ENCODE results near the gene KLK4.

KLK4 gene

GRCh38 chr19:50878851-50879250, 32.3 kb downstream of the KLK4 start:
- DNase-seq (ENCODE audit: low spot score): no peak

- DNase-seq (ENCODE audit: low spot score): no peak
Measured at GRCh38 chr19:50877338-50877737, 33.9 kb downstream of the KLK4 start.

DNA sequence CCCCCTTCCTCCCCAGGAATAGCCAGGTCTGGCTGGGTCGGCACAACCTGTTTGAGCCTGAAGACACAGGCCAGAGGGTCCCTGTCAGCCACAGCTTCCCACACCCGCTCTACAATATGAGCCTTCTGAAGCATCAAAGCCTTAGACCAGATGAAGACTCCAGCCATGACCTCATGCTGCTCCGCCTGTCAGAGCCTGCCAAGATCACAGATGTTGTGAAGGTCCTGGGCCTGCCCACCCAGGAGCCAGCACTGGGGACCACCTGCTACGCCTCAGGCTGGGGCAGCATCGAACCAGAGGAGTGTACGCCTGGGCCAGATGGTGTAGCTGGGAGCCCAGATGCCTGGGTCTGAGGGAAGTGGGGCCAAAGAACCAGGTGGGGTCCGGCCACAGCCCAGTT, 34.7 kb downstream of the KLK4 start:
- no peak for DNase-seq (ENCODE audit: low spot score)

DNA sequence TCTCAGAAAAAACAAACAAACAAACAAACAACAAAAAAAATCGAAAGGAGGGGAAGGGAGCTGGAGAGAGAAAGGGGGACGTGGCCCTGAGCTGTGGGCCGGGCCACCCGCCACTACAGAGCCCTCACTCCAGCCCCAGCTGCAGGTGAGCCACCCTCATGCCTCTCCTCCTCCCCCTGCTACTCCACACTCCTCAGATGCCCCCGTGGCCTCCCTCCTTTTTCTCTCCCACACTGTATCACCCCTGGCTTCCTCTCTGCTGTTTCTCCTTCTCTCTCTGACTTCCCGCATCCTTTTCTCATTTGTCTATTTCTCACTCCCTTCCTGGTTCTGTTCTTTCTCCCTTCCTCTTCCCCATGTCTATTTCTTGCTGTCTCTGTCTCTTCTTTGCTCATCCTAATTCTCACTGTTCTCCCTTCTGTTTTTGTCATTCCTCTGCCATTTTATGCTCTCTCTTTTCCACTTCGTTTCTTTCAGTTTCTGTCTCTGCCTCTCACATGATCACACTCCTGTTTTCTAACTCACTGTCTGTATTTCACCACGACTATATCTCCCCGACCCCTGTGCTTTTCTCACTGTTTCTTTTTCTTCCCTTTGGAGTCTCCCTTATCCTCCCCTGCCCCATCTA, 35.3 kb downstream of the KLK4 start:
- DNase-seq (ENCODE audit: low spot score): no peak

GRCh38 chr19:50874211-50874610, 37.0 kb downstream of the KLK4 start:
- no peak for DNase-seq (ENCODE audit: low spot score)

GRCh38 chr19:50873056-50873455, 38.1 kb downstream of the KLK4 start, which contains the start of gene KLK2:
KLK2 (plus strand) TSS chr19:50873439; CDS start chr19:50873474, 35 bp downstream.
- no peak for DNase-seq (ENCODE audit: low spot score)

- DNase-seq (ENCODE audit: low spot score): no peak
Measured at GRCh38 chr19:50870417-50871089, 40.6 kb downstream of the KLK4 start.

- DNase-seq (ENCODE audit: low spot score): no peak
Measured at GRCh38 chr19:50869479-50869878, 41.7 kb downstream of the KLK4 start.

DNA sequence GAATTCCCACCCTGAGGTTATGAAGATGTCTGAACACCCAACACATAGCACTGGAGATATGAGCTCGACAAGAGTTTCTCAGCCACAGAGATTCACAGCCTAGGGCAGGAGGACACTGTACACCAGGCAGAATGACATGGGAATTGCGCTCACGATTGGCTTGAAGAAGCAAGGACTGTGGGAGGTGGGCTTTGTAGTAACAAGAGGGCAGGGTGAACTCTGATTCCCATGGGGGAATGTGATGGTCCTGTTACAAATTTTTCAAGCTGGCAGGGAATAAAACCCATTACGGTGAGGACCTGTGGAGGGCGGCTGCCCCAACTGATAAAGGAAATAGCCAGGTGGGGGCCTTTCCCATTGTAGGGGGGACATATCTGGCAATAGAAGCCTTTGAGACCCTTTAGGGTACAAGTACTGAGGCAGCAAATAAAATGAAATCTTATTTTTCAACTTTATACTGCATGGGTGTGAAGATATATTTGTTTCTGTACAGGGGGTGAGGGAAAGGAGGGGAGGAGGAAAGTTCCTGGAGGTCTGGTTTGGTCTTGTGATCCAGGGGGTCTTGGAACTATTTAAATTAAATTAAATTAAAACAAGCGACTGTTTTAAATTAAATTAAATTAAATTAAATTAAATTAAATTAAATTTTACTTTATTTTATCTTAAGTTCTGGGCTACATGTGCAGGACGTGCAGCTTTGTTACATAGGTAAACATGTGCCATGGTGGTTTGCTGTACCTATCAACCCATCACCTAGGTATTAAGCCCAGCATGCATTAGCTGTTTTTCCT, 49.5 kb downstream of the KLK4 start:
- DNase-seq (ENCODE audit: low spot score): no peak

- no peak for DNase-seq (ENCODE audit: low spot score)
Measured at GRCh38 chr19:50861010-50861409, 50.2 kb downstream of the KLK4 start.

GRCh38 chr19:50859849-50860248, 51.3 kb downstream of the KLK4 start:
- no peak for DNase-seq (ENCODE audit: low spot score)

DNA sequence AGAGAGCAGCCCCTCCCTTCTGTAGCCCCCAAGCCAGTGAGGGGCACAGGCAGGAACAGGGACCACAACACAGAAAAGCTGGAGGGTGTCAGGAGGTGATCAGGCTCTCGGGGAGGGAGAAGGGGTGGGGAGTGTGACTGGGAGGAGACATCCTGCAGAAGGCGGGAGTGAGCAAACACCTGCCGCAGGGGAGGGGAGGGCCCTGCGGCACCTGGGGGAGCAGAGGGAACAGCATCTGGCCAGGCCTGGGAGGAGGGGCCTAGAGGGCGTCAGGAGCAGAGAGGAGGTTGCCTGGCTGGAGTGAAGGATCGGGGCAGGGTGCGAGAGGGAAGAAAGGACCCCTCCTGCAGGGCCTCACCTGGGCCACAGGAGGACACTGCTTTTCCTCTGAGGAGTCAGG, 52.3 kb downstream of the KLK4 start:
- no peak for DNase-seq (ENCODE audit: low spot score)

DNA sequence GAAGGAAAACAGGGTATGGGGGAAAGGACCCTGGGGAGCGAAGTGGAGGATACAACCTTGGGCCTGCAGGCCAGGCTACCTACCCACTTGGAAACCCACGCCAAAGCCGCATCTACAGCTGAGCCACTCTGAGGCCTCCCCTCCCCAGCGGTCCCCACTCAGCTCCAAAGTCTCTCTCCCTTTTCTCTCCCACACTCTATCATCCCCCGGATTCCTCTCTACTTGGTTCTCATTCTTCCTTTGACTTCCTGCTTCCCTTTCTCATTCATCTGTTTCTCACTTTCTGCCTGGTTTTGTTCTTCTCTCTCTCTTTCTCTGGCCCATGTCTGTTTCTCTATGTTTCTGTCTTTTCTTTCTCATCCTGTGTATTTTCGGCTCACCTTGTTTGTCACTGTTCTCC, 53.8 kb downstream of the KLK4 start:
- DNase-seq (ENCODE audit: low spot score): no peak

All from HuH-7.5 (cell line).